ENCODE results near the gene FAM216B. TPM values are rescaled to one million over a fixed set of nuclear protein-coding genes. Genes with fewer than 3 reads are reported as not detected.

FAM216B gene
- total RNA-seq (2022) = not detected in 2 replicates
- Bru-seq, nascent RNA = not detected
- BruChase-seq, experiment 1, labeled RNA remaining after a 2-hour chase = not detected
- BruChase-seq, experiment 2, labeled RNA remaining after a 6-hour chase = not detected
- long read RNA-seq = 0 reads

- no peak within 1 kb of the TSS for H3K4me3 ChIP-seq (ENCODE audit: low read depth, low read length)
- DNase-seq = no peak
- CTCF ChIA-PET = interaction anchor here (0.5 kb wide), 1 partner anchor 109 kb away, joined by 3 read pairs; no protein-coding TSS in a partner anchor
- H3K36me3 ChIP-seq (ENCODE audit: control insufficient read depth, insufficient read depth, low read length) = no peaks in the 10 kb centered on the region
- no TSS peak for BruUV-seq (replicated peaks)
- peaks cover 12% of the 10 kb centered on the region for H3K27me3 Mint-ChIP-seq (ENCODE audit: insufficient read depth, unreplicated experiment)
- no peak within 1 kb of the TSS for H3K4me3 Mint-ChIP-seq (ENCODE audit: unreplicated experiment)
- TF ChIP-seq CTCF (IDR thresholded peaks at IDR 0.05; ENCODE audit: insufficient read depth in 1 of 2, low read depth in 1 of 2, low read length in 1 of 2, severe bottlenecking in 1 of 2, unreplicated experiment in 1 of 2) = no peak
- H3K27me3 ChIP-seq (replicated peaks; ENCODE audit: control insufficient read depth, insufficient read depth, low read length) = no peaks in the 10 kb centered on the region
- intact Hi-C loops (cut with micrococcal nuclease; ENCODE audit: unreplicated experiment) = no loop called here
- POLR2A ChIA-PET = no interaction called here
- H3K4me1 Mint-ChIP-seq (ENCODE audit: low read depth, unreplicated experiment) = no peaks in the 10 kb centered on the region
- H3K27ac Mint-ChIP-seq (ENCODE audit: unreplicated experiment) = no peak within 1 kb of the TSS
- H3K36me3 Mint-ChIP-seq (ENCODE audit: insufficient read depth, unreplicated experiment) = no peaks in the 10 kb centered on the region
- H3K4me1 ChIP-seq = peaks cover 6% of the 10 kb centered on the region; the same call in 1 of the 2 replicates
- H3K9me3 Mint-ChIP-seq (ENCODE audit: unreplicated experiment) = no peaks in the 10 kb centered on the region
- H3K9me3 ChIP-seq = no peaks in the 10 kb centered on the region
These were observed at the start of gene FAM216B for GRCh38 chr13:42781352-42781751. Gene FAM216B, plus strand, starts transcription at chr13:42781584. Its CDS starts 2,484 bp downstream, at chr13:42784068.

DNA sequence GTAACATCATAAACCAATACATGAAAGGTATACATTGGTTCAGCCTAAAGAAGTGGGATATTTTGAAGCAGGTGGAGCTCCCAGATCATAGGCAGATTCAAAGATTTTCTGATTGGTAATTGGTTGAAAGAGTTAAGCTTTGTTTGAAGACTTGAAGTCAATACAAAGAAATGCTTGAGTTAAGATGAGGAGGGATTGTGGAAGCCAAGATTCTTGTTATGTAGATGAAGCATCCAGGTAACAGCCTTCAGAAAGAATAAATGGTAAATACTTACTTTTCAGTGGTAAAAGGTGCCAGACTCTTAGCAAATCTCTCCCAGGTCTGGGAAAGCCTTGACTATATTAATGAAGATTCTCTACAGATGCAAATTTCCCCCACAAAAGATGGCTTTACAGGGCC lies 49.3 kb upstream of the FAM216B start:
- no peaks in the 10 kb centered on the region for H3K4me1 ChIP-seq
- H3K4me3 Mint-ChIP-seq (ENCODE audit: unreplicated experiment) = no peak overlapping the region
- H3K36me3 ChIP-seq (ENCODE audit: control insufficient read depth, insufficient read depth, low read length) = no peaks in the 10 kb centered on the region
- H3K9me3 ChIP-seq = no peaks in the 10 kb centered on the region
- BruUV-seq (replicated peaks) = no TSS peak
- no peak overlapping the region for H3K27ac Mint-ChIP-seq (ENCODE audit: unreplicated experiment)
- peaks cover 8% of the 10 kb centered on the region for H3K27me3 Mint-ChIP-seq (ENCODE audit: insufficient read depth, unreplicated experiment)
- intact Hi-C loops (cut with micrococcal nuclease; ENCODE audit: unreplicated experiment) = no loop called here
- no peak overlapping the region for H3K4me3 ChIP-seq (ENCODE audit: low read depth, low read length)
- ChIA-PET CTCF (no interaction called here), POLR2A (no interaction called here)
- DNase-seq = no peak
- no peak for TF ChIP-seq CTCF (IDR thresholded peaks at IDR 0.05; ENCODE audit: insufficient read depth in 1 of 2, low read depth in 1 of 2, low read length in 1 of 2, severe bottlenecking in 1 of 2, unreplicated experiment in 1 of 2)
- H3K4me1 Mint-ChIP-seq (ENCODE audit: low read depth, unreplicated experiment) = no peaks in the 10 kb centered on the region
- peaks cover 2% of the 10 kb centered on the region; the same call in 1 of the 2 replicates for H3K27me3 ChIP-seq (replicated peaks; ENCODE audit: control insufficient read depth, insufficient read depth, low read length)
- no peaks in the 10 kb centered on the region for H3K9me3 Mint-ChIP-seq (ENCODE audit: unreplicated experiment)
- no peaks in the 10 kb centered on the region for H3K36me3 Mint-ChIP-seq (ENCODE audit: insufficient read depth, unreplicated experiment)

DNA sequence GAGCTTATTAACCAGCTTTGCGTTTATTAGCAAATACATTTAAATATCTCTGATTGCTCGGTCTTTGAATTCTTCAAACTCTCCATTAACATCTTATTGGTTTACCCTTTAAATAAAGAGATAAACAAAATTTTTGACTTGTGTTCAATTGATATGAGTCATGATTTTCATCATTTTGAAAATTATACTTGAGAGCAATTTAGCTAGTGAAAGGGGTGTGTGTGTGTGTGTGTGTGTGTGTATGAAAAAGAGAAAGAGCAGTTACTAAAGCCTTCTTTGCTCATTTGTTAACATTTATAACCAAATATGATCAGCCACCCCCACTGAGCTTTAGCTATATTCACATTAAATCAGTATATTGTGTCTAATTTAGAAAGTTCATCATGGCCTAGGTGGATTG lies 48.3 kb upstream of the FAM216B start:
- H3K27me3 Mint-ChIP-seq (ENCODE audit: insufficient read depth, unreplicated experiment) = peaks cover 8% of the 10 kb centered on the region
- CTCF ChIA-PET = no interaction called here
- H3K9me3 Mint-ChIP-seq (ENCODE audit: unreplicated experiment) = no peaks in the 10 kb centered on the region

More for the DNA sequence above, 48.3 kb upstream of the FAM216B start:
- H3K27me3 ChIP-seq (replicated peaks; ENCODE audit: control insufficient read depth, insufficient read depth, low read length) = peaks cover 2% of the 10 kb centered on the region; the same call in 1 of the 2 replicates
- POLR2A ChIA-PET = no interaction called here
- no peaks in the 10 kb centered on the region for H3K36me3 ChIP-seq (ENCODE audit: control insufficient read depth, insufficient read depth, low read length)
- no peak overlapping the region for H3K4me3 ChIP-seq (ENCODE audit: low read depth, low read length)
- Mint-ChIP-seq H3K4me1 (ENCODE audit: low read depth, unreplicated experiment) (no peaks in the 10 kb centered on the region), H3K36me3 (ENCODE audit: insufficient read depth, unreplicated experiment) (no peaks in the 10 kb centered on the region), H3K4me3 (ENCODE audit: unreplicated experiment) (no peak overlapping the region), H3K27ac (ENCODE audit: unreplicated experiment) (no peak overlapping the region)
- no TSS peak for BruUV-seq (replicated peaks)
- intact Hi-C loops (cut with micrococcal nuclease; ENCODE audit: unreplicated experiment) = no loop called here
- DNase-seq = no peak
- no peak for TF ChIP-seq CTCF (IDR thresholded peaks at IDR 0.05; ENCODE audit: insufficient read depth in 1 of 2, low read depth in 1 of 2, low read length in 1 of 2, severe bottlenecking in 1 of 2, unreplicated experiment in 1 of 2)
- H3K9me3 ChIP-seq = no peaks in the 10 kb centered on the region
- H3K4me1 ChIP-seq = no peaks in the 10 kb centered on the region
